GM18508 (cell line): ENCODE results near the gene RIOK1.
A peak's percentile ranks its signal among the peaks of the same experiment; 100 is the strongest.
"Not testable (repeated sequence)": the region's sequence is repeated elsewhere in the genome, so short reads cannot be mapped to it uniquely, and the experiment has no call there.

Experiments used
- ATAC-seq: cut with Tn5 transposase; IDR thresholded peaks from one replicate; pipeline ENCODE4 v1.9.1; 2021; ENCODE audit warnings: moderate number of reproducible peaks; ENCODE audit not compliant: insufficient read depth, unreplicated experiment

The RIOK1 gene

DNA sequence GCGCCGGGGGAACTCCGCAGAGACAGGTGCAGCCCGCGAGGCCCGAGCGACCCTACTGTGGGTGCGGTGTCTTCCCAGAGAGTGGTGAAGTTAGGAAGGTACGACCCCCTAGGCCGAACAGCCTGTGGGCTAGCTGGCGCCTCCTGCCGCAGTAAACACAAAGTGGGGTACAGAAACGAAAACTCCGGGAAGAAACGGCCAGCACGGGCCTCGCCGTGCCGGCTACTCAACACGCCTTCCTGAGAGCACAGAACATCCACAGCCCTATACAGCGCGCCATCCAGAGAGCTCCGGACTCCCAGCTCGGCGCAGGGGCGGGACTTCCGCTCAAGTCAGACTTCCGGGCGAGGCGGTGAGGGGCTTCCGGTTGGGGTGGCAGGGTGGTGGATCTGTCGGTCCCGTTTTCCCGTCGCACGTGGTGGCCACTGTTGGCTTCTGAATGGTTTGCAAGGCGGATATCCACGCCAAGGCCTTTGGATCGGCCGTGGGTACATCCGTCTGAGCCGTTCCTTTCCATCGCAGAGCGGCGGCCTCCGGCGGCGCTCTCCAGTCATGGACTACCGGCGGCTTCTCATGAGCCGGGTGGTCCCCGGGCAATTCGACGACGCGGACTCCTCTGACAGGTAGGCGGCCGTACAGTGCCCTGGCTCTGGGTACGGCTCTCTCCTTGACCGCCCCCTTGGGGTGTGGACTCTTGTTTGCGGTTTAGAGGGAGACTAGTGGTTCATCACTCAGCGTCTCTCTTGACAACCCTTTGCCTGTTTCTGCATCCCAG, at the start of gene RIOK1, which contains the start of gene CAGE1:
TSS of gene RIOK1 (plus strand) at position 358 of the 775 bp plus-strand sequence. CDS start at position 553, 195 bp downstream.
TSS of gene CAGE1 (minus strand) at position 292 of the 775 bp plus-strand sequence. CDS start 2,569 bp downstream, outside the sequence.
- peak; percentile 91 for ATAC-seq

DNA sequence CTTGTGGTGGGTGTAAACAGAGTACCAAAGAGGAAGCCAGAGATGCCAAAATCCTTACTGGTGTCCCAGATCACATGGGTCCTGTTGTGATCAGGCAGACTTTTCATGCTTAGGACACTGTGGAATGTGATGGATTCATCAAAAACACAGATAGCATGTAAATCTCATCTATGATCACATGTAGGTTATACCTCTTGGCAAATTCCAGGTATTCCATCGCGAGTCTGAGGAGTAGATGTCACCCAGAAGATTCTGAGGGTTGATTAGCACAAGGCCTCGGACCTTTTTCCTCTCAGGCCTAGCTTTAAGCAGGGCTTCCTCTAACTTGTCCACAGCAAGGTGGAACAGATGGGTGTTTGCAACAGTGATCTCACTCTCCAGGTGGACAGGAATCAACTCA, 48.3 kb upstream of the RIOK1 start:
- ATAC-seq, result no peak

DNA sequence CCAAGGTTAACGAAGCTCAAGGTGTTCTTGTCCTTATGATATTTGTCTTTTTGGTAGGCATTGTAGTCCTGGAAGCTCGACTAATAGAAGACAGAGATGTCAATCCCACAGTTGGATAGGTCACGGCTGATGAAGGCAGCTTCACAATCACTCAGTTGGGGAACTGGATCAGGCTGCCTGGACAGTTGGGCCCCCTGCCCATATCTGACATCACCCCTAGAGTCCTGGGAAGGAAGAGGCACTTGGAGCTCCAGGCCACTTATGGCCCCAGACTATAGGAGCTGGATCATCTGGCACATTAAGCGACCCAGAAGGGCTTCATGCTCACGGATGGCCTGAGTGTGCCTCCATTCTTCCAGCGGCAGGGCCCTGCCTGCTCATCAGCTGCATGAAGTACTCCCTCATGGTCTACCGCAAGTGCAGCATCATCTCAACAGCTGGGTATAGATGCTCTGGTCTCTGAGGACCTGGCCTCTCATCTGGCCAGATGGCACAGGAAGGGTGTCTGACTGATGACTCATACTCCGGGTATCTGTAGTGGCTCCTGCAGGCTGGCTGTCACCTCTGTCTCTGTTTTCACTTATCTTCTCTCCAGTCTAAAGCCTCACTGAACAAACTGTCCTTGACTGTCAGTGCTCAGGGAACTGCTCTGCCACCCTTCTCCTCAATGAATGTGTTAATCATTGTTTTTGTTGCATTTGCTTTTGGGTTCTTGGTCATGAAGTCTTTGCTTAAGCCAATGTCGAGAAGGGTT, 47.4 kb upstream of the RIOK1 start:
- ATAC-seq, result no peak

DNA sequence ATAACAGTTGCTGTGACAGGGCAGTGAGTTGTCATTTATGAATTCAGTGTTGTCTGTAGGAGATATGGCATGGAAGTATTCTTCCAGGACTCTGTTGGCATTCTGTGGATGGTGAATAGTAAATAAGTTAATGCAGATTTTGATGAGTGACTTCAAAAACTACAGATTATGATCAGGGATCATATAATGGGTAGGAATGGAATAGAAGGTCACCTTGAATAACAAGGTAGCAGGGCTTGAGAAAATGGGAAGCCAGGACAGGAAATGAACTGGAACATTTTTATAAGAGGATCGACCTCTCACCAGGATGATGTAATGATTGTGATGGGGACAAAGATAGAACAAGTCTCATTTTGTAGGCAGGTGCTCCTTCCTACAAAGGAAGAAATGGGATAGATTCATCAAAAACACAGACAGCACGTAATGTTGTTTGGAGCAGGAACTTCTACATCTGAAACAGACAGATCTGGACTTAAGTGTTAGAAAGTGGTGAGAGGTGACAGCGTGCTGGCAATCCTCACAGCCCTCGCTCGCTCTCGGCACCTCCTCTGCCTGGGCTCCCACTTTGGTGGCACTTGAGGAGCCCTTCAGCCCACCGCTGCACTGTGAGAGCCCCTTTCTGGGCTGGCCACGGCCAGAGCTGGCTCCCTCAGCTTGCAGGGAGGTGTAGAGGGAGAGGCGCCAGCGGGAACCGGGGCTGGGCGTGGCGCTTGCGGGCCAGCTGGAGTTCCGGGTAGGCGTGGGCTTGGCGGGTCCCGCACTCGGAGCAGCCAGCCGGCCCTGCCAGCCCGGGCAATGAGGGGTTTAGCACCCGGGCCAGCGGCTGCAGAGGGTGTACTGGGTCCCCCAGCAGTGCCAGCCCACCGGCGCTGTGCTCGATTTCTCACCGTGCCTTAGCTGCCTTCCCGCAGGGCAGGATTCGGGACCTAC, 45.8 kb upstream of the RIOK1 start:
- ATAC-seq, result no peak

DNA sequence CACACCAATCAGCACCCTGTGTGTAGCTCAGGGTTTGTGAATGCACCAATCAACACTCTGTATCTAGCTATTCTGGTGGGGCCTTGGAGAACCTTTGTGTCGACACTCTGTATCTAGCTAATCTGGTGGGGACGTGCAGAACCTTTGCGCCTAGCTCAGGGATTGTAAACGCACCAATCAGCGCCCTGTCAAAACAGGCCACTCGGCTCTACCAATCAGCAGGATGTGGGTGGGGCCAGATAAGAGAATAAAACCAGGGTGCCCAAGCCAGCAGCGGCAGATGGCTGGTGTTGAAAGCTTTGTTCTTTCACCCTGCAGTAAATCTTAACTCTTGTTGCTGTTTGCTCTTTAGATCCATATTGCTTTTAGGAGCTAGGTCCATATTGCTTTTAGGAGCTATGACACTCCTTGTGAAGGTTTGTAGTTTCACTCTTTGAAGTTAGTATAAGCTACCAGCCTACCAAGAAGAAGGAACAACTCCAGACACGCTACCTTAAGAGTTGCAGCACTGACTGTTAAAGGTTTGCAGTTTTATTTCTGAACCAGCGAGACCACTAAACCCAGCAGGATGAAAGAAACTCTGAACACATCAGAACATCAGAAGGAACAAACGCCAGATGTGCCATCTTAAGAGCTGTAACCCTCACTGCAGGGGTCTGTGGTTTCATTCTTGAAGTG, 44.7 kb upstream of the RIOK1 start:
- not testable (repeated sequence) for ATAC-seq

DNA sequence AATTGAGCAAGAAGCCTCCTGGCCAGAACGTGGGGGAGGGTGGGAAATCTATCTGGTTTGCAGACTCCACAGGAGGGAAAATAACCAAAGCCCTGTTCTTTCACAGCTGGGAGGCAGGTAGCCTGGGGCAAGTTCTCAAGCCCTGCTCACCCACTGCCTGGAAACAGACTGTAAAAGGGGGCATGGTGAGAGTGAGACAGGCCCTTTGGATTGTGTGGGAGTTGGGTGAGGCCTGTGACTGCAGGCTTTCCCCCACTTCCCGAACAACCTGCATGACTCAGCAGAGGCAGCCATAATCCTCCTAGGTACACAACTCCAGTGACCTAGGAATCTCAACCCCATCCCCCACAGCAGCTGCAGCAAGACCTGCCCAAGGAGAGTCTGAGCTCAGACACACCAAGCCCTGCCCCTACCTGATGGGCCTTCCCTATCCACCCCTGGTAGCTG, 42.0 kb upstream of the RIOK1 start:
- not testable (repeated sequence) for ATAC-seq

DNA sequence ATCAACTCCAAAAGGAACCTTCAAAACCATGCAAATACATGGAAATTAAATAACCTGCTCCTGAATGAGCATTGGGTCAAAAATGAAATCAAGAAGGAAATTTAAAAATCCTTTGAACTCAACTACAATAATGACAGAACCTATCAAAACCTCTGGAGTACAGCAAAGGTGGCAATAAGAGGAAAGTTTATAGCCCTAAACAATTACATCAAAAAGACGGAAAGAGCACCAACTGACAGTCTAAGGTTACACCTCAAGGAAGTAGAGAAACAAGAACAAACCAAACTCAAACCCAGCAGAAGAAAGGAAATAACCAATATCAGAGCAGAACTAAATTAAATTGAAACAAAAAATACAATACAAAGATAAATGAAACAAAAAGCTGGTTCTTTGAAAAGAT, 39.0 kb upstream of the RIOK1 start:
- not testable (repeated sequence) for ATAC-seq

DNA sequence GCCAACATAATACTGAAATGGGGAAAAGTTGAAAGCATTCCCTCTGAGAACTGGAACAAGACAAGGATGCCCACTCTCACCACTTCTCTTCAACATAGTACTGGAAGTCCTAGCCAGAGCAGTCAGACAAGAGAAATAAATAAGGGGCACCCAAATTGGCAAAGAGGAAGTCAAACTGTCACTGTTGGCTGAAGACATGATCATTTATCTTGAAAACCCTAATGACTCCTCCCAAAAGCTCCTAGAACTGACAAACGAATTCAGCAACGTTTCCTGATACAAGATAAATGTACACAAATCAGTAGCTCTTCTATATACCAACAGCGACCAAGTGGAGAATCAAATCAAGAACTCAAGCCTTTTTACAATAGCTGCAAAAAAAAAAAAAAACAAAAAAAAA, 37.7 kb upstream of the RIOK1 start:
- not testable (repeated sequence) for ATAC-seq

DNA sequence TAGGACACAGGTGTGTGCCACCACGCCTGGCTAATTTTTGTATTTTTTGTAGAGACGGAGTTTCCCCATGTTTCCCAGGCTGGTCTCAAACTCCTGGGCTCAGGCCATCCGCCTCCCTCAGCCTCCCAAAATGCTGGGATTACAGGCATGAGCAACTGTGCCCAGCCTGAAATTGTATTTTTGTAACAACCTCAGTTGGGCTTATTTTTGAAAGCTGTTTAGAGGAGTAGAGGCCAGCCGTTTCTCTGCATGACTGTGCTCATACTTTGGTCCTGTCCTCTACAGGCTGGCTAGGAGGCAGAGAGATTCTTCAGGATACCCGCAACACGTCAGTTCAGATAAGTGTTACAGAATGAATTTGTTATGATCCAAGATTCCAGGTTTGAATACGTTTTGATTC, 22.2 kb upstream of the RIOK1 start:
- no peak for ATAC-seq

DNA sequence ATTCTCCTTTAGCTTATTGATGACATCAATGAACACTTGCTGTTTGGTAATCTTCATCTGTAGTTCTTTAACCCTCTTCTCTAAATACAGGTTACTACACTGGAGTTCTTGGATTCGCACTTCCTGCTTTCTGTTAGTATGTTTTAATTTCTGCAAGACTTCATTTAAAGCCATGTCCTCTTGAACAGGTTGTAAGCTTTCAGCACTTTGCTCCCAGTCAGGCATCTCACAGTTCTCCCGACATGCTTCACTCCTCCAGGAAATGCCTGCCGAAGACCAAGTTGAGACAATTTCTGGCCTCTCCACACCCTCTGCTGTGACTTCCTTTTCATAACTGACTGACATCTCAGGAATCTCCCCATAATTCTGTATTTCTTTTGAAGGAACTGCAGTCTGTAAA, 15.9 kb upstream of the RIOK1 start:
- ATAC-seq, result no peak

DNA sequence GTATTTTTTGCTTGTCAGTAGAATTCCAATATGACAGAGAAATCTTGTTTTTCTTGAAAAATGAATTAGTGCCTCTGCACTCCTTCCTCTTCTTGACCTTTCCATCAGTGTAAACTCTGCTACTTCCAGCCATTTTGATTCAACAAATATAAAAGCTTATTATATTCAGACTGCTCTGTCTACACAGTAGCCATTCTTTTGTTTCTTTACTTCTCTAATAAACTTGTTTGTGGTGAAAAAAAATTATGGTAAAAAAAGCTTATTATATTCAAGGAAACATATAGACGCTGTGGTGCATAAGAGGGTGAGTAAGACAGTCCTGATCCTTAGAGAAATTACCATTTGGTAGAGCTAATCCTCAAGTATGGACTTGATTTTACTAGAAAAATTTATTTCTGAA, 11.6 kb upstream of the RIOK1 start:
- ATAC-seq, result no peak

DNA sequence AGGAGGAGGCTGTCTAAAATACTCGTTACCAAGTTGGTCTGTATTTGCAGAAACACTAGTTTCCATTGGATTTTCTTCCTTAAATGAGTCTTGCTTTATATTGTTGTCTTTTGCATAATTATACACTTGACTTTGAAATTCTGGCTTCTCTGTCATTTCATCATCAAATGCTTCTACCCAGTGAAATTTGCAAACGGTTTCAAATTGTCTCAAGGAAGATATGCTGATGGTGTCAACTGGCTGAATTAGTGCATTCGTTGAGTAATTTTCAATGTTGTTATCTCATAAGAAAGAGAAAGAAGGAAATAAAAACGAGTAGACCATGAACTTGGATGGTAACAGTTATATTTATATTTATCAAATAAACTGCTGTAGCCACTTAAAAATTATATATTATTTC, 10.9 kb upstream of the RIOK1 start:
- ATAC-seq, result no peak

DNA sequence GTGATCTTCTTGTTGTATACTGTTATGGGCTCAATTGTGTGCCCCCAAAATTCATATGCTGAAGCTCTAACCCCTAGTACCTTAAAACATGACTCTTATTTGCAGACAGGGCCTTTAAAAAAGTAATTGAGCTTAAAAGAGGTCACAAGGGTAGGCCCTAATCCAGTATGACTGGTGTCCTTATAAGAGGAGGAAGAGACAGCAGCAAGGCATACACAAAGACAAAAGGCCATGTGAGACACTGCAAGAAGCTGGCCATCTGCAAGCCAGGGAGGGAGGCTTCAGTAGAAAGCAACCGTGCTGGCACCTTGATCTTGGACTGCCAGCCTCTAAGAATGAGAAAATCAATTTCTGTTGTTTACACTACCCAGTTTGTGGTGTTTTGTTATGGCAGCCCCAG, 8.5 kb upstream of the RIOK1 start:
- ATAC-seq, result no peak

DNA sequence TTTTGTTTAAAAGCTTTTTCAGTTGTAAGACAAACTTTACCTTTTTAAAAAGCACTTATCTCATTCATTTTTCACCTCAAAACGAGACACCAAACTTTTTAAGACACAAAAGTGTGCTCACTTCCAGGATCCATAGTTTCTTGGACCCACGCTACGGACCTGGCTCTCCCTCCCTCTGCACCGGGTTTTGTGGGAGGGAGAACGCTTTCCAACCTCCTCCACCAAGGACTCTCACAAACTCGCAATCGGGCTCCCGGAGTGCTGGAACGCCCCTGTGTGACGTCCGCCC, 502 bp upstream of the RIOK1 start:
- ATAC-seq, result no peak

DNA sequence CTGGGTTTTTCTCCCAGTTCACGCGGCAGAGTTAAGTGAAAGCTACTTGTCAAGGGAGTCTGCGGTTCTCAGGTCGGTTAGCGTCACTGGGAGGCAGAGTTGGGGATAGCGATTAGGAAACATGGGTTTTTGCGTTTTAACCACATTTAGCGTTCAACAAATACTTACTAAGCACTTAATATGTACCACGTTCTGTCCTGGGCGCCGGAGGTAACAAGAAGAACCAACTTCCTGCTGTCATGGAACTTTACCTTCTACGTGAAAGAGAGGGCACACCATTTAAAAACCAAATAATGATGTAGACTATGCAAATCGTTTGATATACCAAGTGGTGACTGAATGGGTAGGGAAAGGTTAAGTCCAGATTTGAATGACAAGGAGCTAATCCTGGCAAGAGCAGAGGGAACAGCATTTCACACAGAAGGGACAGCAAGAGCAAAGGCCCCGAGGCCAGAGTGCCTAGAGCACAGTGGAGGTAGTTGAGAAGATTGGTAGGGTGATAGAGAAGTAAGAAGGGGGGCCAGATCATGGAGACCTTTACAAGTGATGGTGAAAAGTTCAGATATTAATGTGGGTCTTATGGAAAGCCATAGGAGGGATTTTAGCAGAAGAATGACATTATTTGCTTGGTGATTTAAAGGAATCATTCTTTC, 744 bp downstream of the RIOK1 start:
- peak; percentile 7 for ATAC-seq

DNA sequence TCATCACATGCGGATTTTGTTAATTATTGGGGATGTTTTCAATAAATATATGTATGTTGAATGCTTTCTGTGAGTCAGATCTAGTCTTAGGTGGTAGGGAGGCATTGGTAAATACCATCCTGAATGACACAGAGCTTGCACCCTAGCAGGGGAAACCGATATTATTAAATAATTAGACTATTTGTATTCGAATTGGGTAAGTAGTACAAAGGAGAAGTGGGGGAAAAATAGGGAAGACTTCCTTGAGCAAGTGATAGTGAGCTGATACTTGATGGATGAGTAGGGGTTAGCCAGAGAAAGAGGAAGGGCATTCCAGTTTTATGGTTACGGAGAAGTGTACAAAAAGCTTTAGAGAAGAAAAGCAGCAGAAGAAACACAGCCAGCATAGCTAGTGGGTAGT, 1.5 kb downstream of the RIOK1 start:
- ATAC-seq, result no peak

DNA sequence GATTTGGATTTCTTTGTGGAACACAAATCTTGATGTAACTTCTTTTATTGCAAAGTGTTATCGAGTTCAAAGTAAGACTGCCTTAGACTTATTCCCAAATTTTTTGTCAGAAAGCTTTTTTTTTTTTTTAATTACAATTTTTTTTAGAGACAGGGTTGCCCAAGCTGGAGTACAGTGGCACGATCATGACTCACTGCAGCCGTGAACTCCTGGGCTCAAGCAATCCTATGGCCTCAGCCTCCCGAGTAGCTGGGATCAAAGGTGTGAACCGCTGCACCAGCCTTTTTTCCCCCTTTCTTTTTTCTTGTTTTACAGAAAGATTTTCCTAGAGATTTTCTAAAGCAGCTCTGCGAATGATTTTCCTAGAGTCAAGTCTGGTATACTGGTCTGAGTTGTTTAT, 2.8 kb downstream of the RIOK1 start:
- ATAC-seq, result no peak

DNA sequence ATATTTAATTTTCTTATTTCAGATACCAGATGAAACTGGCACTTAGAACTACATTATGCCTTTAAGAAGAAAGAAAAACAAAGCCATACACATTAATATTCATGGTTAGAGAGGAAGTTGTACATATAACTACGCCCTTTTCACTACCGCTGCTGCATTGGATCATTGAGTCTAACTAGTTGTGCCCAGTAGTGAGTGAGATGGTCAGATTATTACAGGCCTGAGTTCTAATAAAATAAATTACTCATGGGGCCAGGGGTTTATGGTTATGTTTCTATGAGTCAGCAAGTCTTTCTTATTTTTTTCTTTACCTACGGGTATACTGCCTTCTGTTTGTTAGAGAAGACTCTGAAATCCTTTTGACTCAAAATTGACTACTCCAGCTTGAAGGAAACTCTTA, 11.5 kb downstream of the RIOK1 start:
- no peak for ATAC-seq

DNA sequence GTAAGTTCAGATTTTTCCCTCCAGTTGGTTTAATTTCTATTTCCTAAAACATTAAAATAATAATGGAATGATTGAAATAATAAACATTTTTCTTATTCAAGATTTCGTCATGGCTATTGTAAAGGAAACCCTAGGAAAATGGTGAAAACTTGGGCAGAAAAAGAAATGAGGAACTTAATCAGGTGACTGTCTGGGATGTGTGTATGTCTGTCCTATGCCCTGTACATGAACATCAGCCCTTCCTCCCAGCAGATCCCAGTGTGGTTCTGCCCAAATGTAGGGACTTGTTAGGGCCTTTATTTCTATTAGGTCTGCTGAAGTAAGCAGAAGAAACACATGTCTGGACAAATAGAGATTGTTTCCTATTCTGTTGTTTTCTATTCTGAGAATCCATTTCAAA, 13.1 kb downstream of the RIOK1 start:
- no peak for ATAC-seq

DNA sequence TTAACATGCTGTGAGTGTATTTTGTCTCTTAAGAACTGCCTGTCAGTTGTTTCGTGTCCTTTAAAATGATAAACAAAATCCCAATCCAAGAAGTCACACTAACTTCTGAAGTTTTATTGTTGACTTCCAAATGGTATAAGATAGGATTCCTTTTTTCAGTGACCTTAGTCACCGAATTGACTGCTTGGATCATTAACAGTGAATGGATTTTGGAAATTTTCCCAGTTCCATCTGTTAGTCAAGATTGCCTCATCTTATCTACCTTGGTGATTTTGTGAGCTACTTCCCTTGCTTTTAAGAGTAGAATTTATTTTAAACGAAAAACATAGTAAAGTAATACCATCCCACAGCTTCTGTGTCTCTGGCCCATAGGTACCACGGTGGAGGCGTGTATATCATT, 14.9 kb downstream of the RIOK1 start:
- no peak for ATAC-seq
